ENCODE data around the gene MYO3B.

The MYO3B gene

GRCh38 chr2:170501421-170502043 is 323.6 kb downstream of the MYO3B start:
- H2AFZ ChIP-seq (ENCODE audit: low read depth, low read length): no peak overlapping the region
- H3K4me1 ChIP-seq (ENCODE audit: low read length): no peaks in the 10 kb centered on the region
- no peaks in the 10 kb centered on the region for H3K36me3 ChIP-seq (replicated peaks; ENCODE audit: low read depth, low read length)
- H4K20me1 ChIP-seq (ENCODE audit: insufficient read depth, low read length): no peaks in the 10 kb centered on the region
- H3K4me3 ChIP-seq (ENCODE audit: low read length): no peak overlapping the region
- no peak overlapping the region for H3K27ac ChIP-seq (ENCODE audit: low read length)
- H3K9ac ChIP-seq (ENCODE audit: low read length): no peak overlapping the region
- no peak overlapping the region for H3K4me2 ChIP-seq (ENCODE audit: low read length)
- H3K79me2 ChIP-seq (ENCODE audit: low read length): no peaks in the 10 kb centered on the region
- no peak for TF ChIP-seq EZH2phosphoT487 (IDR thresholded peaks at IDR 0.05; ENCODE audit: low read depth)
- TF ChIP-seq CTCF (IDR thresholded peaks at IDR 0.05; ENCODE audit: low read depth, low read length): no peak
- H3K27me3 ChIP-seq (ENCODE audit: low read depth, low read length): peaks cover 31% of the 10 kb centered on the region
- no peaks in the 10 kb centered on the region for H3K9me3 ChIP-seq (ENCODE audit: insufficient read depth, low read length)

GRCh38 chr2:170502361-170503130 is 324.6 kb downstream of the MYO3B start:
- TF ChIP-seq CTCF (IDR thresholded peaks at IDR 0.05; ENCODE audit: low read depth, low read length) (no peak), EZH2phosphoT487 (IDR thresholded peaks at IDR 0.05; ENCODE audit: low read depth) (no peak)

GRCh38 chr2:170503563-170503962 is 325.6 kb downstream of the MYO3B start:
- Histone ChIP-seq H4K20me1 (ENCODE audit: insufficient read depth, low read length) (no peaks in the 10 kb centered on the region), H3K36me3 (replicated peaks; ENCODE audit: low read depth, low read length) (no peaks in the 10 kb centered on the region), H3K79me2 (ENCODE audit: low read length) (no peaks in the 10 kb centered on the region), H2AFZ (ENCODE audit: low read depth, low read length) (no peak overlapping the region), H3K4me3 (ENCODE audit: low read length) (no peak overlapping the region), H3K27me3 (ENCODE audit: low read depth, low read length) (peaks cover 34% of the 10 kb centered on the region), H3K4me1 (ENCODE audit: low read length) (no peaks in the 10 kb centered on the region), H3K27ac (ENCODE audit: low read length) (no peak overlapping the region), H3K9ac (ENCODE audit: low read length) (no peak overlapping the region), H3K9me3 (ENCODE audit: insufficient read depth, low read length) (no peaks in the 10 kb centered on the region), H3K4me2 (ENCODE audit: low read length) (no peak overlapping the region)
- no peak for TF ChIP-seq CTCF (IDR thresholded peaks at IDR 0.05; ENCODE audit: low read depth, low read length)
- TF ChIP-seq EZH2phosphoT487 (IDR thresholded peaks at IDR 0.05; ENCODE audit: low read depth): no peak

More at GRCh38 chr2:170502361-170503130, 324.6 kb downstream of the MYO3B start:
- H4K20me1 ChIP-seq (ENCODE audit: insufficient read depth, low read length): no peaks in the 10 kb centered on the region
- H3K79me2 ChIP-seq (ENCODE audit: low read length): no peaks in the 10 kb centered on the region
- no peaks in the 10 kb centered on the region for H3K9me3 ChIP-seq (ENCODE audit: insufficient read depth, low read length)
- H3K4me2 ChIP-seq (ENCODE audit: low read length): no peak overlapping the region
- no peak overlapping the region for H2AFZ ChIP-seq (ENCODE audit: low read depth, low read length)
- H3K27ac ChIP-seq (ENCODE audit: low read length): no peak overlapping the region
- H3K27me3 ChIP-seq (ENCODE audit: low read depth, low read length): peaks cover 34% of the 10 kb centered on the region
- no peak overlapping the region for H3K4me3 ChIP-seq (ENCODE audit: low read length)
- H3K4me1 ChIP-seq (ENCODE audit: low read length): no peaks in the 10 kb centered on the region
- no peak overlapping the region for H3K9ac ChIP-seq (ENCODE audit: low read length)
- no peaks in the 10 kb centered on the region for H3K36me3 ChIP-seq (replicated peaks; ENCODE audit: low read depth, low read length)

GRCh38 chr2:170503971-170504809 is 326.2 kb downstream of the MYO3B start:
- no peaks in the 10 kb centered on the region for H3K36me3 ChIP-seq (replicated peaks; ENCODE audit: low read depth, low read length)
- H3K4me2 ChIP-seq (ENCODE audit: low read length): no peak overlapping the region
- H3K4me1 ChIP-seq (ENCODE audit: low read length): peaks cover under 1% of the 10 kb centered on the region; the same call in 1 of the 2 replicates
- H3K9ac ChIP-seq (ENCODE audit: low read length): no peak overlapping the region
- no peak for TF ChIP-seq EZH2phosphoT487 (IDR thresholded peaks at IDR 0.05; ENCODE audit: low read depth)
- no peak for TF ChIP-seq CTCF (IDR thresholded peaks at IDR 0.05; ENCODE audit: low read depth, low read length)
- no peaks in the 10 kb centered on the region for H3K79me2 ChIP-seq (ENCODE audit: low read length)
- no peak overlapping the region for H3K27ac ChIP-seq (ENCODE audit: low read length)
- no peak overlapping the region for H2AFZ ChIP-seq (ENCODE audit: low read depth, low read length)
- H4K20me1 ChIP-seq (ENCODE audit: insufficient read depth, low read length): no peaks in the 10 kb centered on the region
- no peak overlapping the region for H3K4me3 ChIP-seq (ENCODE audit: low read length)
- no peaks in the 10 kb centered on the region for H3K9me3 ChIP-seq (ENCODE audit: insufficient read depth, low read length)
- H3K27me3 ChIP-seq (ENCODE audit: low read depth, low read length): peaks cover 28% of the 10 kb centered on the region
